ENCODE results near the gene FBXW5. TPM values are rescaled to one million over a fixed set of nuclear protein-coding genes. Genes with fewer than 3 reads are reported as not detected.
A peak's percentile ranks its signal among the peaks of the same experiment; 100 is the strongest.

Gene FBXW5
- total RNA-seq, 1 experiment from 2014 or later = 66.8 TPM

- POLR2A ChIA-PET = no interaction called here
- CTCF ChIA-PET = interaction anchor here (0.6 to 1.2 kb wide), 2 partner anchors 23 to 78 kb away, joined by 3 to 5 read pairs; no protein-coding TSS in a partner anchor
- intact Hi-C loops (cut with micrococcal nuclease; ENCODE audit: unreplicated experiment) = no loop called here
Measured at GRCh38 chr9:136950656-136951276, 6.2 kb upstream of the FBXW5 start.

GRCh38 chr9:136949817-136950655 is 5.5 kb upstream of the FBXW5 start:
- TSS peak; percentile 74 for BruUV-seq (replicated peaks)
- CTCF ChIA-PET = interaction anchor here (0.6 to 2.6 kb wide), 4 partner anchors 80 to 136 kb away, joined by 5 to 42 read pairs (median 10); partner anchors contain the start of gene SAPCD2
- no peaks in the 10 kb centered on the region for H3K9me3 ChIP-seq
- H3K9me3 Mint-ChIP-seq (ENCODE audit: unreplicated experiment) = no peaks in the 10 kb centered on the region
- no peaks in the 10 kb centered on the region for H3K4me1 Mint-ChIP-seq (ENCODE audit: low read depth, unreplicated experiment)
- intact Hi-C loops (cut with micrococcal nuclease; ENCODE audit: unreplicated experiment) = loop anchor here (2.0 to 10.0 kb wide), 4 partner anchors 47 to 163 kb away; partner anchors contain the start of genes ABCA2, AJM1, CLIC3 and PHPT1
- H3K27me3 ChIP-seq (replicated peaks; ENCODE audit: control insufficient read depth, insufficient read depth, low read length) = no peaks in the 10 kb centered on the region
- TF ChIP-seq, protein P1, sequence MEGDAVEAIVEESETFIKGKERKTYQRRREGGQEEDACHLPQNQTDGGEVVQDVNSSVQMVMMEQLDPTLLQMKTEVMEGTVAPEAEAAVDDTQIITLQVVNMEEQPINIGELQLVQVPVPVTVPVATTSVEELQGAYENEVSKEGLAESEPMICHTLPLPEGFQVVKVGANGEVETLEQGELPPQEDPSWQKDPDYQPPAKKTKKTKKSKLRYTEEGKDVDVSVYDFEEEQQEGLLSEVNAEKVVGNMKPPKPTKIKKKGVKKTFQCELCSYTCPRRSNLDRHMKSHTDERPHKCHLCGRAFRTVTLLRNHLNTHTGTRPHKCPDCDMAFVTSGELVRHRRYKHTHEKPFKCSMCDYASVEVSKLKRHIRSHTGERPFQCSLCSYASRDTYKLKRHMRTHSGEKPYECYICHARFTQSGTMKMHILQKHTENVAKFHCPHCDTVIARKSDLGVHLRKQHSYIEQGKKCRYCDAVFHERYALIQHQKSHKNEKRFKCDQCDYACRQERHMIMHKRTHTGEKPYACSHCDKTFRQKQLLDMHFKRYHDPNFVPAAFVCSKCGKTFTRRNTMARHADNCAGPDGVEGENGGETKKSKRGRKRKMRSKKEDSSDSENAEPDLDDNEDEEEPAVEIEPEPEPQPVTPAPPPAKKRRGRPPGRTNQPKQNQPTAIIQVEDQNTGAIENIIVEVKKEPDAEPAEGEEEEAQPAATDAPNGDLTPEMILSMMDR (IDR thresholded peaks at IDR 0.05; ENCODE audit: insufficient read depth in 1 of 2, low read depth in 1 of 2, low read length in 1 of 2, severe bottlenecking in 1 of 2, unreplicated experiment in 1 of 2) = peak; percentile 15 to 41
- peak overlapping the region; percentile 76 for H3K4me3 Mint-ChIP-seq (ENCODE audit: unreplicated experiment)
- H3K36me3 ChIP-seq (ENCODE audit: control insufficient read depth, insufficient read depth, low read length) = no peaks in the 10 kb centered on the region; the same call in 1 of the 2 replicates
- H3K27me3 Mint-ChIP-seq (ENCODE audit: insufficient read depth, unreplicated experiment) = no peaks in the 10 kb centered on the region
- H3K36me3 Mint-ChIP-seq (ENCODE audit: insufficient read depth, unreplicated experiment) = peaks cover 17% of the 10 kb centered on the region
- POLR2A ChIA-PET = no interaction called here
- peak; percentile 99 for DNase-seq
- H3K4me1 ChIP-seq = peaks cover 41% of the 10 kb centered on the region
- H3K27ac Mint-ChIP-seq (ENCODE audit: unreplicated experiment) = peak overlapping the region; percentile 94
- H3K4me3 ChIP-seq (ENCODE audit: low read depth, low read length) = peak overlapping the region; percentile 60

More at GRCh38 chr9:136950656-136951276, 6.2 kb upstream of the FBXW5 start:
- Histone ChIP-seq H3K4me3 (ENCODE audit: low read depth, low read length) (peak overlapping the region; percentile 60), H3K36me3 (ENCODE audit: control insufficient read depth, insufficient read depth, low read length) (no peaks in the 10 kb centered on the region; the same call in 1 of the 2 replicates), H3K9me3 (no peaks in the 10 kb centered on the region), H3K27me3 (replicated peaks; ENCODE audit: control insufficient read depth, insufficient read depth, low read length) (no peaks in the 10 kb centered on the region), H3K4me1 (peaks cover 34% of the 10 kb centered on the region)
- H3K9me3 Mint-ChIP-seq (ENCODE audit: unreplicated experiment) = no peaks in the 10 kb centered on the region
- H3K4me3 Mint-ChIP-seq (ENCODE audit: unreplicated experiment) = peak overlapping the region; percentile 76
- DNase-seq = no peak
- no peaks in the 10 kb centered on the region for H3K4me1 Mint-ChIP-seq (ENCODE audit: low read depth, unreplicated experiment)
- H3K36me3 Mint-ChIP-seq (ENCODE audit: insufficient read depth, unreplicated experiment) = peaks cover 12% of the 10 kb centered on the region
- no peaks in the 10 kb centered on the region for H3K27me3 Mint-ChIP-seq (ENCODE audit: insufficient read depth, unreplicated experiment)
- no TSS peak for BruUV-seq (replicated peaks)
- H3K27ac Mint-ChIP-seq (ENCODE audit: unreplicated experiment) = peak overlapping the region; percentile 94
- TF ChIP-seq, protein P1 (IDR thresholded peaks at IDR 0.05; ENCODE audit: insufficient read depth in 1 of 2, low read depth in 1 of 2, low read length in 1 of 2, severe bottlenecking in 1 of 2, unreplicated experiment in 1 of 2) = no peak

DNA sequence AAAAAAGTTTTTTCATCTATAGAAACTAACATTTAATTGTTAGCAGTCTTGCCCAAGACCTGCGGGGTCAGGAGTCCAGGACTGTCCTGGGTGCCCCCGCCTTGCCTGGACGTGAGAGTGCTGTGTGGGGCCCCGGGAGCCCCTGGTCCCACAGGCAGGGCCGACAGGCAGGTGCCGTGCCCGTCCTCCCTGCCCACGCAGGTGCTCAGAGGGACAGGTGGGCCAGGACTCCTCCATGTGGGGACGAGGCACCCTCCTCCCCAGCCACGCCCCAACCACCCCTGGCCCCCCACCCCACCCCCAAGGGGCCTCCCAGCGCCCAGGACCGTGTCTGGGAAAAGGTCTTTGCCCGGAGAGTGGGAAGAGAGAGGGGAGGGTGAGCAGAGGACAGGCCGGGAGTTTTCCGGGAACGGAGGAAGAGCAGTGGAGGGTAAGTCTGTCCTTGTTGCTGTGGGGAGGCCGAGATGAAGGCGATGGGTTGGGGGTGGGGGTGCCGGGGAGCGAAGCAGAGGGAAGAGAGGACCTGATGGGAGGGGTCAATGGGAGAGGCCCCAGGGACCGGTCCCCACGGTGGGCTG is 4.8 kb upstream of the FBXW5 start:
- Mint-ChIP-seq H3K27ac (ENCODE audit: unreplicated experiment) (peak overlapping the region; percentile 94), H3K4me1 (ENCODE audit: low read depth, unreplicated experiment) (no peaks in the 10 kb centered on the region), H3K27me3 (ENCODE audit: insufficient read depth, unreplicated experiment) (no peaks in the 10 kb centered on the region), H3K36me3 (ENCODE audit: insufficient read depth, unreplicated experiment) (peaks cover 23% of the 10 kb centered on the region), H3K4me3 (ENCODE audit: unreplicated experiment) (peak overlapping the region; percentile 76), H3K9me3 (ENCODE audit: unreplicated experiment) (no peaks in the 10 kb centered on the region)
- Histone ChIP-seq H3K9me3 (no peaks in the 10 kb centered on the region), H3K27me3 (replicated peaks; ENCODE audit: control insufficient read depth, insufficient read depth, low read length) (no peaks in the 10 kb centered on the region), H3K36me3 (ENCODE audit: control insufficient read depth, insufficient read depth, low read length) (no peaks in the 10 kb centered on the region; the same call in 1 of the 2 replicates), H3K4me3 (ENCODE audit: low read depth, low read length) (peak overlapping the region; percentile 60), H3K4me1 (peaks cover 45% of the 10 kb centered on the region)
- intact Hi-C loops (cut with micrococcal nuclease; ENCODE audit: unreplicated experiment) = loop anchor here (2.0 to 10.0 kb wide), 4 partner anchors 47 to 162 kb away; partner anchors contain the start of genes ABCA2, AJM1, CLIC3 and PHPT1
- TF ChIP-seq, protein P1 (IDR thresholded peaks at IDR 0.05; ENCODE audit: insufficient read depth in 1 of 2, low read depth in 1 of 2, low read length in 1 of 2, severe bottlenecking in 1 of 2, unreplicated experiment in 1 of 2) = no peak
- no TSS peak for BruUV-seq (replicated peaks)
- DNase-seq = peak; percentile 58 to 67
- CTCF ChIA-PET = interaction anchor here (1.0 to 2.6 kb wide), 3 partner anchors 80 to 137 kb away, joined by 10 to 42 read pairs (median 10); no protein-coding TSS in a partner anchor
- POLR2A ChIA-PET = interaction anchor here (1.7 kb wide), 1 partner anchor 43 kb away, joined by 13 read pairs; the partner anchor contains the start of gene PAXX

Measured in Caco-2 (cell line).